WTC11 (cell line): Measurements from ENCODE around the gene ABHD12B. TPM values are rescaled to one million over a fixed set of nuclear protein-coding genes. Genes with fewer than 3 reads are reported as not detected.

Source experiments
- ATAC-seq: fragments of 200-7000 bp; cut with Tn5 transposase; 2 replicates; pipeline ENCODE4 v1.10.0; 2021; ENCODE audit warnings: mild to moderate bottlenecking, moderate library complexity
- CTCF ChIA-PET: fragments of 300-600 bp; sonication (Branson Sonifier 250); formaldehyde crosslinking; loops from one replicate; lab custom pipeline; 2021; ENCODE audit warnings: antibody characterized with exemption; lab: Charles Lee
- POLR2A ChIA-PET: fragments of 350-600 bp; sonication (Branson Sonifier 250); formaldehyde crosslinking; loops from one replicate; lab custom pipeline; 2021; ENCODE audit warnings: antibody characterized with exemption; lab: Charles Lee
- DNase-seq: peaks from one replicate; pipeline ENCODE4 v3.0.0; 2021; ENCODE audit warnings: low spot score
- H3K27ac Mint-ChIP-seq: 2 replicates; pipeline ENCODE4 v1.8.0; 2021; ENCODE audit warnings: mixed read lengths
- H3K27me3 Mint-ChIP-seq: 2 replicates; pipeline ENCODE4 v1.8.0; 2021; ENCODE audit warnings: low read depth, mild to moderate bottlenecking, moderate library complexity, mixed read lengths
- H3K36me3 Mint-ChIP-seq: 2 replicates; pipeline ENCODE4 v1.8.0; 2021; ENCODE audit warnings: mixed read lengths
- H3K4me1 Mint-ChIP-seq: 2 replicates; pipeline ENCODE4 v1.8.0; 2022; ENCODE audit warnings: mixed read lengths
- H3K4me3 Mint-ChIP-seq: 2 replicates; pipeline ENCODE4 v1.8.0; 2021; ENCODE audit warnings: mild to moderate bottlenecking, moderate library complexity, mixed read lengths
- H3K9me3 Mint-ChIP-seq: 2 replicates; pipeline ENCODE4 v1.8.0; 2021; ENCODE audit warnings: mixed read lengths
- E2F1 ChIP-seq: sonication (generic); formaldehyde crosslinking; IDR thresholded peaks from 2 replicates; pipeline ENCODE4 v1.8.0; 2022; ENCODE audit warnings: mild to moderate bottlenecking, missing genetic modification reagents
- ELF4 ChIP-seq: sonication (generic); formaldehyde crosslinking; IDR thresholded peaks from 2 replicates; pipeline ENCODE4 v1.8.1; 2022; ENCODE audit warnings: low read depth, mild to moderate bottlenecking, moderate library complexity, missing genetic modification reagents
- ESRRA ChIP-seq: sonication (generic); formaldehyde crosslinking; IDR thresholded peaks from 2 replicates; pipeline ENCODE4 v1.8.1; 2022; ENCODE audit warnings: mild to moderate bottlenecking, missing genetic modification reagents, borderline replicate concordance
- FOXJ3 ChIP-seq: sonication (generic); formaldehyde crosslinking; IDR thresholded peaks from 2 replicates; pipeline ENCODE4 v1.9.0; 2021; ENCODE audit warnings: missing genetic modification reagents, mild to moderate bottlenecking, borderline replicate concordance
- FOXK1 ChIP-seq: sonication (generic); formaldehyde crosslinking; IDR thresholded peaks from 2 replicates; pipeline ENCODE4 v1.8.0; 2022; ENCODE audit warnings: mild to moderate bottlenecking, moderate library complexity, missing genetic modification reagents
- GRHL2 ChIP-seq: fragments of 250-450 bp; sonication (Bioruptor Pico); IDR thresholded peaks from 2 replicates; pipeline ENCODE4 v1.8.0; 2022; ENCODE audit warnings: mild to moderate bottlenecking, moderate library complexity; ENCODE audit not compliant: insufficient replicate concordance, severe bottlenecking
- GTF2I ChIP-seq: fragments of 250-450 bp; sonication (Bioruptor Pico); conservative IDR thresholded peaks from 2 replicates; pipeline ENCODE4 v1.4.0; 2021; ENCODE audit warnings: mild to moderate bottlenecking
- JAZF1 ChIP-seq: fragments of 250-450 bp; sonication (Bioruptor Pico); IDR thresholded peaks from 2 replicates; pipeline ENCODE4 v1.9.0; 2021; ENCODE audit warnings: moderate library complexity, mild to moderate bottlenecking, inconsistent platforms
- MLX ChIP-seq: sonication (generic); formaldehyde crosslinking; IDR thresholded peaks from 2 replicates; pipeline ENCODE4 v1.8.1; 2023; ENCODE audit warnings: mild to moderate bottlenecking, missing genetic modification reagents, moderate library complexity
- OVOL2 ChIP-seq: fragments of 250-450 bp; sonication (Bioruptor Pico); IDR thresholded peaks from 2 replicates; pipeline ENCODE4 v1.9.0; 2021; ENCODE audit warnings: mild to moderate bottlenecking, borderline replicate concordance
- SMAD4 ChIP-seq: sonication (generic); formaldehyde crosslinking; IDR thresholded peaks from 2 replicates; pipeline ENCODE4 v1.8.0; 2022; ENCODE audit warnings: mild to moderate bottlenecking, missing genetic modification reagents
- ZNF138 ChIP-seq: sonication (generic); formaldehyde crosslinking; conservative IDR thresholded peaks from 2 replicates; pipeline ENCODE4 v1.8.1; 2022; ENCODE audit warnings: mild to moderate bottlenecking, moderate library complexity, missing genetic modification reagents
- ZNF219 ChIP-seq: sonication (generic); formaldehyde crosslinking; IDR thresholded peaks from 2 replicates; pipeline ENCODE4 v1.8.0; 2023; ENCODE audit warnings: missing genetic modification reagents, mild to moderate bottlenecking, borderline replicate concordance
- ZNF232 ChIP-seq: sonication (generic); formaldehyde crosslinking; IDR thresholded peaks from 2 replicates; pipeline ENCODE4 v1.8.0; 2022; ENCODE audit warnings: mild to moderate bottlenecking, missing genetic modification reagents
- ZNF396 ChIP-seq: fragments of 250-450 bp; sonication (Bioruptor Pico); IDR thresholded peaks from 2 replicates; pipeline ENCODE4 v1.8.0; 2021; ENCODE audit warnings: mild to moderate bottlenecking, moderate library complexity, borderline replicate concordance
- ZNF416 ChIP-seq: fragments of 250-450 bp; sonication (Bioruptor Pico); IDR thresholded peaks from 2 replicates; pipeline ENCODE4 v1.9.0; 2021; ENCODE audit warnings: mild to moderate bottlenecking, inconsistent platforms
- ZNF512 ChIP-seq: sonication (generic); formaldehyde crosslinking; IDR thresholded peaks from 2 replicates; pipeline ENCODE4 v1.8.1; 2022; ENCODE audit warnings: missing genetic modification reagents, borderline replicate concordance
- ZNF532 ChIP-seq: fragments of 250-450 bp; sonication (Bioruptor Pico); IDR thresholded peaks from 2 replicates; pipeline ENCODE4 v1.9.0; 2021; ENCODE audit warnings: mild to moderate bottlenecking, borderline replicate concordance
- total RNA-seq: library from RNA; stranded (reverse); gene quantifications from 3 replicates; pipeline ENCODE4 v1.2.3, GENCODE V29; 2021
- TF ChIP-seq, protein P1 (sequence below): fragments of 250-450 bp; sonication (Bioruptor Pico); IDR thresholded peaks from 2 replicates; pipeline ENCODE4 v1.9.0; 2021; ENCODE audit warnings: moderate library complexity, mild to moderate bottlenecking, inconsistent platforms, borderline replicate concordance
- TF ChIP-seq, protein P2 (sequence below): sonication (generic); formaldehyde crosslinking; IDR thresholded peaks from 2 replicates; pipeline ENCODE4 v1.8.1; 2023; ENCODE audit warnings: mild to moderate bottlenecking, missing genetic modification reagents, borderline replicate concordance

ABHD12B gene
- total RNA-seq, 1 experiment from 2014 or later: 156 TPM

DNA sequence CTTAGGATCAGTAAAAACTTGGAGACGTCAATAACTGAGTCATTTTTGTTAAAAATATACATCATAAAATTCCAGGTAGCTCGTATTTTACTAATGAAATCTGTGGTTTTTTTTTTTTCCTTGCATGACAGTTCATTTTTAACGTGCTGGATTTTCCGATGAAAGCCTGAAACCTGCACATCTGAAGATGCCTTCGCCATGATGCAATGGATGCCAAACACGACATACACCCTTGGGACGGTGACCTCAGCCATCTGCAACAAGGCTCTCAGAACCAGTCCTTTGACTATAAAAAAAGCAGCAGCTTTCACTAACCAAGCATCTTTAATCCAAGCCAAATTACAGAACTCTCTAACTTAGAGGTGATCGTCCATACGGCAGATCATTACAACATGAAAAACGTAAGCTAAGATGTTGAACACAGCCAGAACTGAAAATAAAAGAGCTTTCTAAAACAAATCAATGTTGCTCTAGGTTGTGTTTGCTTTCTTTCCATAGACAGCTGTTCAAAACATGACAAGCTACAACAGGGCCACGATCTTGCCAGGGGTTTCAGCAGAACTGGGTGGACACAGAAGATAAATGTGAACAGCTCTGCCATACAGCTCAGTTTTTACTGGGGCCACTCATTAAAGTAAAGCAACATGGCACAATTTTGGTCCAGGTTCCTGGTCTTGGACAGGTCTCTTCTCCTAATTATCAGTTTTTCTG is 48.6 kb upstream of the ABHD12B start:
- no peak overlapping the region for H3K4me3 Mint-ChIP-seq
- ChIA-PET POLR2A (interaction anchor here (1.1 kb wide), 1 partner anchor 20 kb away, joined by 4 read pairs; no protein-coding TSS in a partner anchor), CTCF (interaction anchor here (2.0 kb wide), 1 partner anchor 37 kb away, joined by 5 read pairs; no protein-coding TSS in a partner anchor)
- H3K27ac Mint-ChIP-seq: no peak overlapping the region
- no peak for DNase-seq
- no peak for ATAC-seq
- H3K9me3 Mint-ChIP-seq: no peaks in the 10 kb centered on the region
- H3K27me3 Mint-ChIP-seq: peaks cover 71% of the 10 kb centered on the region
- H3K36me3 Mint-ChIP-seq: peaks cover 10% of the 10 kb centered on the region; the same call in 1 of the 2 replicates
- no peak for TF ChIP-seq SMAD4
- TF ChIP-seq ZNF512: no peak
- TF ChIP-seq MLX (CRISPR knock-in tag): no peak
- no peak for TF ChIP-seq GRHL2
- no peak for TF ChIP-seq ZNF416
- TF ChIP-seq ELF4 (CRISPR knock-in tag): no peak
- TF ChIP-seq, protein P1, sequence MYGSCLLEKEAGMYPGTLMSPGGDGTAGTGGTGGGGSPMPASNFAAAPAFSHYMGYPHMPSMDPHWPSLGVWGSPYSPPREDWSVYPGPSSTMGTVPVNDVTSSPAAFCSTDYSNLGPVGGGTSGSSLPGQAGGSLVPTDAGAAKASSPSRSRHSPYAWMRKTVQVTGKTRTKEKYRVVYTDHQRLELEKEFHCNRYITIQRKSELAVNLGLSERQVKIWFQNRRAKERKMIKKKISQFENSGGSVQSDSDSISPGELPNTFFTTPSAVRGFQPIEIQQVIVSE: no peak
- TF ChIP-seq FOXK1 (CRISPR knock-in tag): no peak
- TF ChIP-seq ZNF396 (CRISPR knock-in tag): no peak
- no peak for TF ChIP-seq JAZF1
- TF ChIP-seq ZNF219 (CRISPR knock-in tag): no peak
- TF ChIP-seq, protein P2, sequence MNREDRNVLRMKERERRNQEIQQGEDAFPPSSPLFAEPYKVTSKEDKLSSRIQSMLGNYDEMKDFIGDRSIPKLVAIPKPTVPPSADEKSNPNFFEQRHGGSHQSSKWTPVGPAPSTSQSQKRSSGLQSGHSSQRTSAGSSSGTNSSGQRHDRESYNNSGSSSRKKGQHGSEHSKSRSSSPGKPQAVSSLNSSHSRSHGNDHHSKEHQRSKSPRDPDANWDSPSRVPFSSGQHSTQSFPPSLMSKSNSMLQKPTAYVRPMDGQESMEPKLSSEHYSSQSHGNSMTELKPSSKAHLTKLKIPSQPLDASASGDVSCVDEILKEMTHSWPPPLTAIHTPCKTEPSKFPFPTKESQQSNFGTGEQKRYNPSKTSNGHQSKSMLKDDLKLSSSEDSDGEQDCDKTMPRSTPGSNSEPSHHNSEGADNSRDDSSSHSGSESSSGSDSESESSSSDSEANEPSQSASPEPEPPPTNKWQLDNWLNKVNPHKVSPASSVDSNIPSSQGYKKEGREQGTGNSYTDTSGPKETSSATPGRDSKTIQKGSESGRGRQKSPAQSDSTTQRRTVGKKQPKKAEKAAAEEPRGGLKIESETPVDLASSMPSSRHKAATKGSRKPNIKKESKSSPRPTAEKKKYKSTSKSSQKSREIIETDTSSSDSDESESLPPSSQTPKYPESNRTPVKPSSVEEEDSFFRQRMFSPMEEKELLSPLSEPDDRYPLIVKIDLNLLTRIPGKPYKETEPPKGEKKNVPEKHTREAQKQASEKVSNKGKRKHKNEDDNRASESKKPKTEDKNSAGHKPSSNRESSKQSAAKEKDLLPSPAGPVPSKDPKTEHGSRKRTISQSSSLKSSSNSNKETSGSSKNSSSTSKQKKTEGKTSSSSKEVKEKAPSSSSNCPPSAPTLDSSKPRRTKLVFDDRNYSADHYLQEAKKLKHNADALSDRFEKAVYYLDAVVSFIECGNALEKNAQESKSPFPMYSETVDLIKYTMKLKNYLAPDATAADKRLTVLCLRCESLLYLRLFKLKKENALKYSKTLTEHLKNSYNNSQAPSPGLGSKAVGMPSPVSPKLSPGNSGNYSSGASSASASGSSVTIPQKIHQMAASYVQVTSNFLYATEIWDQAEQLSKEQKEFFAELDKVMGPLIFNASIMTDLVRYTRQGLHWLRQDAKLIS (CRISPR knock-in tag): no peak
- TF ChIP-seq FOXJ3 (CRISPR knock-in tag): no peak
- no peak for TF ChIP-seq E2F1 (CRISPR knock-in tag)
- TF ChIP-seq, all 79 proteins: peak for 0
- H3K4me1 Mint-ChIP-seq: peaks cover 54% of the 10 kb centered on the region

DNA sequence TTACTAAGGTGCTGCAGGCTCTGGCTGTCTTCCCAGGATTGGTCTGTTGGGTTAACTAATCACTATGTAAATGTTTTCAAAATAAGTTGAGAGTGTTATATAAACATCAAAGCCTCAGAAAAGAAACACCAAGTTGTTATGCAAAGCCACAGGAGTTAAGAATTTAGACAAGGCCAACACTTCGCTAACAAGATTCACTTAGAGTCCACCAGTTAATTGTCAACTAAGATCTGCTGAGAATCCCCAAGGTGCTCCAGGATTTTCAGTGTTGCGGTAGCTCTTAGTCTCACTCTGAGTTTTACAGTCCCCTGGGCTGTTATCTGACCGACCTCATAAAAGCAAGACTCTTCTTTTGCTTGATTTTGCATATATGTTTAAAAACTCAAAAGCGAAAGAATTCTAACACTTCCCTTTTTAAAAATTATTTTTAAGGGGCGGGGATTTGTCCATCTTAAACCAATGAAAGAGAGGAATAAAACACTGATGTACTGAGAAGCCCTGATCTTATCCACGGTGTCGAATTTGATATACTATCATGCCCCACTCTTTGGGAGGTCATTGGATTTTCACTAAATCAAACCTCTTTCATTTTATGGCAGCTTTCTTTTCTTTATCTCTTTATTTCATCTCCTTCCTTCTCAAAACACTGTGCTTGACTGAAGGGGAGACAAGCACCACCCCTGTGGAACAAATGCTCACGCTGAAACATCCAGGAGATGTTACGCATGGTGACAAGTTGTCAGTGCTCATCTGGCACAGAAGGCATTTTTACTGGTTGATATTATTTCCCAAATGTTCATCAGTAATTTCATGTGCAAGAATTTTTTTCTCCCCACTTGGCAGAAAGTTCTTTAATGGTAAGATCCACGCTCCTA is 47.9 kb upstream of the ABHD12B start:
- no peaks in the 10 kb centered on the region for H3K9me3 Mint-ChIP-seq
- H3K36me3 Mint-ChIP-seq: peaks cover 10% of the 10 kb centered on the region; the same call in 1 of the 2 replicates
- H3K27ac Mint-ChIP-seq: no peak overlapping the region
- peak; percentile 30; the same call in 1 of the 2 replicates for ATAC-seq
- H3K27me3 Mint-ChIP-seq: peaks cover 79% of the 10 kb centered on the region
- DNase-seq: no peak
- H3K4me3 Mint-ChIP-seq: no peak overlapping the region
- peaks cover 61% of the 10 kb centered on the region for H3K4me1 Mint-ChIP-seq
- POLR2A ChIA-PET: interaction anchor here (1.1 kb wide), 1 partner anchor 21 kb away, joined by 4 read pairs; no protein-coding TSS in a partner anchor
- CTCF ChIA-PET: interaction anchor here (2.0 kb wide), 1 partner anchor 36 kb away, joined by 5 read pairs; no protein-coding TSS in a partner anchor
- no peak for TF ChIP-seq ZNF232 (CRISPR knock-in tag)
- no peak for TF ChIP-seq OVOL2 (CRISPR knock-in tag)
- TF ChIP-seq ZNF138: no peak
- TF ChIP-seq SMAD4: no peak
- no peak for TF ChIP-seq ESRRA
- TF ChIP-seq GTF2I (CRISPR knock-in tag): no peak
- no peak for TF ChIP-seq ZNF532 (CRISPR knock-in tag)
